GM23248 (cell line): ENCODE data around the gene PPFIA1. TPM values are rescaled to one million over a fixed set of nuclear protein-coding genes. Genes with fewer than 3 reads are reported as not detected.

ENCODE experiments used
- DNase-seq: peaks from one replicate; pipeline ENCODE4 v3.0.0-alpha.2; 2015
- H2AFZ ChIP-seq: fragments of 200-600 bp; sonication (generic); 2 replicates; pipeline ENCODE4 v1.6.1; 2016; ENCODE audit warnings: antibody characterized with exemption
- H3F3A ChIP-seq: fragments of 200-600 bp; sonication (generic); 2 replicates; pipeline ENCODE4 v1.6.1; 2016; ENCODE audit warnings: mild to moderate bottlenecking, antibody characterized with exemption, mixed run types; ENCODE audit not compliant: insufficient read depth
- H3K27ac ChIP-seq: fragments of 200-600 bp; sonication (generic); 2 replicates; pipeline ENCODE4 v1.5.1; 2016; ENCODE audit warnings: mild to moderate bottlenecking
- H3K27me3 ChIP-seq: fragments of 200-600 bp; sonication (generic); replicated peaks from 2 replicates; pipeline ENCODE4 v1.6.1; 2016; ENCODE audit warnings: mild to moderate bottlenecking; ENCODE audit not compliant: insufficient read depth
- H3K36me3 ChIP-seq: fragments of 200-600 bp; sonication (generic); 2 replicates; pipeline ENCODE4 v1.6.1; 2016; ENCODE audit warnings: low read depth, mild to moderate bottlenecking
- H3K4me1 ChIP-seq: fragments of 200-600 bp; sonication (generic); 2 replicates; pipeline ENCODE4 v1.6.1; 2016; ENCODE audit warnings: mild to moderate bottlenecking; ENCODE audit not compliant: insufficient read depth
- H3K4me2 ChIP-seq: fragments of 200-600 bp; sonication (generic); one replicate; pipeline ENCODE4 v1.6.1; 2016; ENCODE audit warnings: mild to moderate bottlenecking; ENCODE audit not compliant: unreplicated experiment
- H3K4me3 ChIP-seq: fragments of 200-600 bp; sonication (generic); 2 replicates; pipeline ENCODE4 v1.5.1; 2016; ENCODE audit warnings: mild to moderate bottlenecking
- H3K79me2 ChIP-seq: fragments of 200-600 bp; sonication (generic); 2 replicates; pipeline ENCODE4 v1.6.1; 2016; ENCODE audit warnings: mild to moderate bottlenecking; ENCODE audit not compliant: insufficient read depth
- H3K9ac ChIP-seq: fragments of 200-600 bp; sonication (generic); 2 replicates; pipeline ENCODE4 v1.6.1; 2016; ENCODE audit warnings: mild to moderate bottlenecking
- H3K9me2 ChIP-seq: fragments of 200-600 bp; sonication (generic); 2 replicates; pipeline ENCODE4 v1.6.1; 2016; ENCODE audit warnings: mixed run types, mild to moderate bottlenecking, moderate library complexity; ENCODE audit not compliant: insufficient read depth
- H3K9me3 ChIP-seq: fragments of 200-600 bp; sonication (generic); one replicate; pipeline ENCODE4 v1.6.1; 2017; ENCODE audit warnings: low read depth
- H4K20me1 ChIP-seq: fragments of 200-600 bp; sonication (generic); 2 replicates; pipeline ENCODE4 v1.6.0; 2016; ENCODE audit not compliant: insufficient read depth
- EZH2 ChIP-seq: fragments of 200-600 bp; sonication (generic); IDR thresholded peaks from 2 replicates; pipeline ENCODE4 v1.6.1; 2018; ENCODE audit warnings: antibody characterized with exemption, mild to moderate bottlenecking; ENCODE audit not compliant: insufficient read depth, poor library complexity, severe bottlenecking
- EZH2phosphoT487 ChIP-seq: fragments of 200-600 bp; sonication (generic); IDR thresholded peaks from 2 replicates; pipeline ENCODE4 v1.6.1; 2018; ENCODE audit warnings: antibody characterized with exemption, moderate library complexity, mild to moderate bottlenecking, low read depth; ENCODE audit not compliant: insufficient read depth
- WGBS, 2 experiments: methylation state at CpG; one replicate each; pipeline ENCODE4 v1.1.6; 2015 to 2017; ENCODE audit warnings: low lambda C conversion rate in 2 of 2, low coverage in 1 of 2; ENCODE audit errors: missing lambda C conversion rate in 2 of 2; 5-methylcytosine and 5-hydroxymethylcytosine counted together
- in situ Hi-C: fragments of 300-500 bp; cut with MboI; formaldehyde crosslinking; loops from 2 replicates; pipeline ENCODE4 v1.15.0; 2020
- polyA plus RNA-seq: library from polyadenylated mRNA; unstranded; fragments of >200 nt; fragmentation: Nextera tagmentation; extraction: Ambion mirVana; gene quantifications from 2 replicates; pipeline ENCODE4 v1.2.1, GENCODE V29; 2016
- total RNA-seq: library from RNA; depleted of rRNA; stranded (reverse); fragments of >200 nt; shearing (Covaris generic); gene quantifications from 2 replicates; pipeline ENCODE4 v1.2.3, GENCODE V29; 2014

Gene PPFIA1
- total and polyA plus RNA-seq, 2 experiments from 2014 or later: 22.8 to 36.9 TPM

- Histone ChIP-seq H3K4me3 (no peak overlapping the region), H3K4me2 (no peak overlapping the region)
- 93 to 96% methylated on average over 10 of the region's 10 CpGs for WGBS, 2 experiments
Observed at GRCh38 chr11:70314730-70315129, 44.2 kb downstream of the PPFIA1 start.

GRCh38 chr11:70315716-70316115 is 45.2 kb downstream of the PPFIA1 start:
- 96 to 100% methylated on average over 4 of the region's 4 CpGs for WGBS, 2 experiments
- H3K36me3 ChIP-seq: no peaks in the 10 kb centered on the region
- in situ Hi-C loops: no loop called here

More at GRCh38 chr11:70314730-70315129, 44.2 kb downstream of the PPFIA1 start:
- H3K79me2 ChIP-seq: peaks cover 58% of the 10 kb centered on the region
- no peaks in the 10 kb centered on the region for H3K9me2 ChIP-seq
- H3K27me3 ChIP-seq: no peaks in the 10 kb centered on the region
- H3F3A ChIP-seq: no peaks in the 10 kb centered on the region
- in situ Hi-C loops: no loop called here
- H3K27ac ChIP-seq: no peak overlapping the region
- TF ChIP-seq EZH2phosphoT487: no peak
- TF ChIP-seq EZH2: no peak
- H4K20me1 ChIP-seq: no peaks in the 10 kb centered on the region
- no peaks in the 10 kb centered on the region for H3K36me3 ChIP-seq
- no peaks in the 10 kb centered on the region for H3K4me1 ChIP-seq
- H2AFZ ChIP-seq: no peak overlapping the region
- no peaks in the 10 kb centered on the region for H3K9me3 ChIP-seq
- no peak for DNase-seq
- H3K9ac ChIP-seq: no peak overlapping the region

DNA sequence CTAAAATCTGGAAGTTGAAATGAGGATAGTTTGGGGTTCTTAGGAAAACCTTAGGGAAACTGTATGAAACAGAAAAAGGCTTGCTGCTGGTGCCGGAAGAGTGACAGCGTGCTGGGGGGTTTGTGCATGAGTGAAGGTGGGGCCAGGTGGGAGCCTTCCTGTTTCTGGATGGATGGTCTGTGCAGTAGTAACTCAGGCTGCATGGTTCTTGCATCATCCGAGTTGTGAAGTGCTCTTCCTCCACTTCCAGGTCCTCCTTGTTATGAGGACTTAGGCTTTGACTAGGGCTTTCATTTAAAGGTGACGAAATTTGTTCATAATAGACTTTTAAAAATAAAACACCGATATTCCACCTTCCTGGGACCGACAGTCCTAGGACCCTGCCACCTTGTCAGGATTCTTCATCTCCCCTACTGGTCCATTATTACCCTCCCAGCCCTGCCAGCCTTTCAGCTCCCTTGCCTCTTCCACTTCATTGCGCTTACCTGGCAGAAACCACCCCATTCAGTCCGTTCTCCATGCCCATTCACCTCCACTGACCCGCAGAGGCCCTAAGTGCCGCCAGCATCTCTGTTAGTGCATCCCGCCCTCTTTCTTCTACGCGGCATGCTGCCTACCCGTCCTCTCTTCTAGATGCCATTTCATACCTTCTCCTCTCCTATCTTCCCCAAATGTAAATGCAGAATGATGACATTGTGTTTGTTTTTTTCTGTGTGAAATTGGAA is 47.3 kb downstream of the PPFIA1 start:
- H3K27me3 ChIP-seq: no peaks in the 10 kb centered on the region
- H3K4me1 ChIP-seq: no peaks in the 10 kb centered on the region
- H4K20me1 ChIP-seq: no peaks in the 10 kb centered on the region
- TF ChIP-seq EZH2 (no peak), EZH2phosphoT487 (no peak)
- no peak overlapping the region for H2AFZ ChIP-seq
- WGBS, 2 experiments: 97% methylated on average over 14 of the region's 14 CpGs
- in situ Hi-C loops: no loop called here
- no peaks in the 10 kb centered on the region for H3K36me3 ChIP-seq
- H3K79me2 ChIP-seq: peaks cover 44% of the 10 kb centered on the region
- DNase-seq: no peak
- H3F3A ChIP-seq: no peaks in the 10 kb centered on the region
- no peak overlapping the region for H3K9ac ChIP-seq
- H3K4me3 ChIP-seq: no peak overlapping the region
- H3K4me2 ChIP-seq: no peak overlapping the region
- H3K27ac ChIP-seq: no peak overlapping the region
- no peaks in the 10 kb centered on the region for H3K9me3 ChIP-seq
- H3K9me2 ChIP-seq: no peaks in the 10 kb centered on the region

More at GRCh38 chr11:70315716-70316115, 45.2 kb downstream of the PPFIA1 start:
- DNase-seq: no peak
- TF ChIP-seq EZH2 (no peak), EZH2phosphoT487 (no peak)
- Histone ChIP-seq H3K27ac (no peak overlapping the region), H3K4me1 (no peaks in the 10 kb centered on the region), H3K27me3 (no peaks in the 10 kb centered on the region), H3K9ac (no peak overlapping the region), H3K9me2 (no peaks in the 10 kb centered on the region), H3K79me2 (peaks cover 52% of the 10 kb centered on the region), H3K9me3 (no peaks in the 10 kb centered on the region), H3F3A (no peaks in the 10 kb centered on the region), H4K20me1 (no peaks in the 10 kb centered on the region), H3K4me2 (no peak overlapping the region), H3K4me3 (no peak overlapping the region), H2AFZ (no peak overlapping the region)

- H3F3A ChIP-seq: no peaks in the 10 kb centered on the region
- TF ChIP-seq EZH2: no peak
- no peak for TF ChIP-seq EZH2phosphoT487
- H3K9ac ChIP-seq: no peak overlapping the region
- no peaks in the 10 kb centered on the region for H3K36me3 ChIP-seq
- H3K4me2 ChIP-seq: no peak overlapping the region
- in situ Hi-C loops: no loop called here
- H3K79me2 ChIP-seq: peaks cover 37% of the 10 kb centered on the region
- H4K20me1 ChIP-seq: no peaks in the 10 kb centered on the region
- H3K9me2 ChIP-seq: no peaks in the 10 kb centered on the region
- DNase-seq: no peak
- WGBS, 2 experiments: 93 to 96% methylated on average over 10 of the region's 10 CpGs
- no peak overlapping the region for H3K4me3 ChIP-seq
- no peaks in the 10 kb centered on the region for H3K27me3 ChIP-seq
- no peaks in the 10 kb centered on the region for H3K9me3 ChIP-seq
- no peak overlapping the region for H3K27ac ChIP-seq
- H3K4me1 ChIP-seq: peaks cover 11% of the 10 kb centered on the region
- no peak overlapping the region for H2AFZ ChIP-seq
Observed at GRCh38 chr11:70319396-70320076, 49.0 kb downstream of the PPFIA1 start.
